Suprapubic skin (tissue), 4 donors: ENCODE data around the gene C1QC.

Source experiments
- CTCF ChIP-seq, 2 donors: fragments of 200-600 bp in 1 of 2; fragments of 450-650 bp in 1 of 2; sonication (generic) in 1 of 2; IDR thresholded peaks; one replicate each; pipeline ENCODE4 v1.5.1; 2016 to 2019; ENCODE audit warnings: antibody characterized with exemption in 2 of 2, mild to moderate bottlenecking in 1 of 2, moderate library complexity in 1 of 2
- EP300 ChIP-seq: sonication (generic); formaldehyde crosslinking; IDR thresholded peaks from one replicate; pipeline ENCODE4 v1.6.1; 2017; ENCODE audit warnings: antibody characterized with exemption
- POLR2A ChIP-seq, 2 donors: fragments of 450-650 bp; IDR thresholded peaks; one replicate each; pipeline ENCODE4 v1.6.1; 2017; ENCODE audit warnings: antibody characterized with exemption in 2 of 2, mild to moderate bottlenecking in 2 of 2, moderate library complexity in 2 of 2
- POLR2AphosphoS5 ChIP-seq, 3 donors: sonication (generic); formaldehyde crosslinking; IDR thresholded peaks; one replicate each; pipeline ENCODE4 v1.6.1; 2017; ENCODE audit warnings: antibody characterized with exemption in 3 of 3

GRCh38 chr1:22598736-22599135 is 44.7 kb upstream of the C1QC start:
- TF ChIP-seq CTCF (IDR thresholded peaks at IDR 0.05) (no peak), POLR2A (IDR thresholded peaks at IDR 0.05) (no peak), POLR2AphosphoS5 (IDR thresholded peaks at IDR 0.05) (no peak), EP300 (no peak)
